ENCODE results near the gene ACLY.

DNA sequence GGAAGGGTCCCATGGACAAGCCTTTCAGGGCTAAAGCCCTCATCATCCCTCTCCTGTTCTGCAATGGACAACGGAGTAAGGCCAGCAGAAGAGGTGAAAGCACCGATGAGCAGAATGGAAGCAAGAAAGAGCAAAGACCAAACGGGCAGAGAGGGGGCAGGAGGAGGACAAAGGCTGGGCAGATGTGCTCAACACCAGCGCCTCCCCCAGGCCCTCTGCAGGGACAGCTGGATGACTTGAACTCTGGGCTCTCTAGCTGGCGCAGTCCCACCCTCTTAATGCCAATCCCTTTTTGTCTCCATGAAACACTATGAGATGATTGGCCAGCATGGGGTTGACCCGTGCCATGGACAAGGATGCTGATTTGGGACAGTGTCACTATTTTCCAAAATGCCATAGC, 22.0 kb downstream of the ACLY start:
- TF ChIP-seq, protein P1, sequence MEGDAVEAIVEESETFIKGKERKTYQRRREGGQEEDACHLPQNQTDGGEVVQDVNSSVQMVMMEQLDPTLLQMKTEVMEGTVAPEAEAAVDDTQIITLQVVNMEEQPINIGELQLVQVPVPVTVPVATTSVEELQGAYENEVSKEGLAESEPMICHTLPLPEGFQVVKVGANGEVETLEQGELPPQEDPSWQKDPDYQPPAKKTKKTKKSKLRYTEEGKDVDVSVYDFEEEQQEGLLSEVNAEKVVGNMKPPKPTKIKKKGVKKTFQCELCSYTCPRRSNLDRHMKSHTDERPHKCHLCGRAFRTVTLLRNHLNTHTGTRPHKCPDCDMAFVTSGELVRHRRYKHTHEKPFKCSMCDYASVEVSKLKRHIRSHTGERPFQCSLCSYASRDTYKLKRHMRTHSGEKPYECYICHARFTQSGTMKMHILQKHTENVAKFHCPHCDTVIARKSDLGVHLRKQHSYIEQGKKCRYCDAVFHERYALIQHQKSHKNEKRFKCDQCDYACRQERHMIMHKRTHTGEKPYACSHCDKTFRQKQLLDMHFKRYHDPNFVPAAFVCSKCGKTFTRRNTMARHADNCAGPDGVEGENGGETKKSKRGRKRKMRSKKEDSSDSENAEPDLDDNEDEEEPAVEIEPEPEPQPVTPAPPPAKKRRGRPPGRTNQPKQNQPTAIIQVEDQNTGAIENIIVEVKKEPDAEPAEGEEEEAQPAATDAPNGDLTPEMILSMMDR (optimal IDR thresholded peaks at IDR 0.05 in 1 of 3, IDR thresholded peaks at IDR 0.05 in 1 of 3, conservative IDR thresholded peaks at IDR 0.05 in 1 of 3; ENCODE audit: extremely low read depth in 1 of 3, insufficient read depth in 2 of 3, low read length in 3 of 3) = no peak
- TF ChIP-seq EZH2 (IDR thresholded peaks at IDR 0.05; ENCODE audit: low read length) = no peak
